ENCODE measurements around the gene FBXO24.
"Not testable (repeated sequence)": the region's sequence is repeated elsewhere in the genome, so short reads cannot be mapped to it uniquely, and the experiment has no call there.

The FBXO24 gene

GRCh38 chr7:100559127-100559526 lies 27.0 kb upstream of the FBXO24 start:
- no peak for DNase-seq (ENCODE audit: low read depth)

GRCh38 chr7:100561491-100562194 lies 24.5 kb upstream of the FBXO24 start:
- no peak for DNase-seq (ENCODE audit: low read depth)

GRCh38 chr7:100562195-100563099 lies 23.7 kb upstream of the FBXO24 start:
- DNase-seq (ENCODE audit: low read depth) = no peak

GRCh38 chr7:100563100-100563564 lies 23.0 kb upstream of the FBXO24 start:
- DNase-seq (ENCODE audit: low read depth) = no peak

GRCh38 chr7:100563809-100564400 lies 22.2 kb upstream of the FBXO24 start:
- peak; percentile 73 for DNase-seq (ENCODE audit: low read depth)

GRCh38 chr7:100564405-100564804 lies 21.7 kb upstream of the FBXO24 start:
- not testable (repeated sequence) for DNase-seq (ENCODE audit: low read depth)

- no peak for DNase-seq (ENCODE audit: low read depth)
Observed at GRCh38 chr7:100565133-100565571, 21.0 kb upstream of the FBXO24 start.

GRCh38 chr7:100566018-100566531 lies 20.1 kb upstream of the FBXO24 start:
- DNase-seq (ENCODE audit: low read depth) = no peak

- peak; percentile 16 for DNase-seq (ENCODE audit: low read depth)
Observed at GRCh38 chr7:100567031-100567730, 18.9 kb upstream of the FBXO24 start.

GRCh38 chr7:100567751-100568175 lies 18.4 kb upstream of the FBXO24 start:
- no peak for DNase-seq (ENCODE audit: low read depth)

GRCh38 chr7:100568176-100568895 lies 17.8 kb upstream of the FBXO24 start:
- DNase-seq (ENCODE audit: low read depth) = no peak

GRCh38 chr7:100568896-100569844 lies 17.0 kb upstream of the FBXO24 start:
- DNase-seq (ENCODE audit: low read depth) = peak; percentile 34

- peak; percentile 27 for DNase-seq (ENCODE audit: low read depth)
Observed at GRCh38 chr7:100570954-100571828, 14.9 kb upstream of the FBXO24 start.

- DNase-seq (ENCODE audit: low read depth) = no peak
Observed at GRCh38 chr7:100571829-100572116, 14.4 kb upstream of the FBXO24 start.

GRCh38 chr7:100572281-100572948 lies 13.7 kb upstream of the FBXO24 start:
- DNase-seq (ENCODE audit: low read depth) = no peak

GRCh38 chr7:100572949-100573675 lies 13.0 kb upstream of the FBXO24 start:
- no peak for DNase-seq (ENCODE audit: low read depth)

- DNase-seq (ENCODE audit: low read depth) = no peak
Observed at GRCh38 chr7:100573691-100574361, 12.3 kb upstream of the FBXO24 start, which contains the start of gene SAP25. SAP25 (minus strand) TSS chr7:100573900; CDS start chr7:100573742, 158 bp downstream.
